Skeletal muscle satellite cell (primary cell): ENCODE data around the gene NMD3.
"Not testable (repeated sequence)": the region's sequence is repeated elsewhere in the genome, so short reads cannot be mapped to it uniquely, and the experiment has no call there.

ENCODE experiments used
- H3K27me3 ChIP-seq: 2 replicates; pipeline ENCODE4 v1.7.0; 2013; ENCODE audit warnings: low read length; ENCODE audit not compliant: control insufficient read depth, insufficient read depth
- H3K36me3 ChIP-seq: 2 replicates; pipeline ENCODE4 v1.7.0; 2013; ENCODE audit warnings: mild to moderate bottlenecking, control low read depth, low read length; ENCODE audit not compliant: insufficient read depth
- H3K4me1 ChIP-seq: 2 replicates; pipeline ENCODE4 v1.7.0; 2013; ENCODE audit warnings: low read length; ENCODE audit not compliant: control insufficient read depth, insufficient read depth
- H3K4me2 ChIP-seq: 2 replicates; pipeline ENCODE4 v1.7.0; 2013; ENCODE audit warnings: mild to moderate bottlenecking, low read length
- H3K4me3 ChIP-seq: 2 replicates; pipeline ENCODE4 v1.7.0; 2013; ENCODE audit warnings: low read length
- H3K9ac ChIP-seq: 2 replicates; pipeline ENCODE4 v1.7.0; 2013; ENCODE audit warnings: mild to moderate bottlenecking, low read depth, low read length, moderate library complexity
- H3K9me3 ChIP-seq: replicated peaks from 2 replicates; pipeline ENCODE4 v1.7.0; 2013; ENCODE audit warnings: mild to moderate bottlenecking, control low read depth, low read length

The NMD3 gene

DNA sequence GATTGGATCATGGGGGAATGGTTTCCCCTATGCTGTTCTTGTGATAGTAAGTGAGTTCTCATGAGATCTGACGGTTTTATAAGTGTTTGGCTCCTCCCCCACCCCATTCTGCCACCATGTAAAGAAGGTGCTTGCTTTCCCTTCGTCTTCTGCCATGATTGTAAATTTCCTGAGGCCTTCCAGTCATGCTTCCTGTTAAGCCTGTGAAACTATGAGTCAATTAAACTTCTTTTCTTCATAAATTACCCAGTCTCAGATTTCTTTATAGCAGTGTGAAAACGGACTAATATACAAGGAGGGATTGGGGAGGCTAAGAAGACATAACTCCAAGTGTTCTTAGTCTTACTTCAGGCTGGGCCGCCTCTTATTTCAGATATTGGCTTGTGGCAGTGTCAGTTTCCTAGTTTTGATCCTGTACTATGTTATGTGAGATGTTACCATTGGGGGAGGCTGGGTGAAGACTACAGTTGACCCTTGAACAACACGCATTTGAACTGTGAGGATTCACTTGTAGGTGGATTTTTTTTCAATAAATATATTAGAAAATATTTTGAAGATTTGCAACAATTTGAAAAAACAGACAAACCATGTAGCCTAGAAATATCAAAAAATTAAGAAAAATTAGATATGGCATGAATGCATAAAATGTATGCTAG is 44.9 kb downstream of the NMD3 start:
- peaks cover 1% of the 10 kb centered on the region for H3K9me3 ChIP-seq
- no peak overlapping the region for H3K4me2 ChIP-seq
- no peak overlapping the region for H3K4me3 ChIP-seq
- H3K27me3 ChIP-seq, result no peaks in the 10 kb centered on the region
- H3K9ac ChIP-seq, result peak overlapping the region; percentile 17
- H3K4me1 ChIP-seq, result peaks cover 25% of the 10 kb centered on the region
- no peaks in the 10 kb centered on the region for H3K36me3 ChIP-seq

DNA sequence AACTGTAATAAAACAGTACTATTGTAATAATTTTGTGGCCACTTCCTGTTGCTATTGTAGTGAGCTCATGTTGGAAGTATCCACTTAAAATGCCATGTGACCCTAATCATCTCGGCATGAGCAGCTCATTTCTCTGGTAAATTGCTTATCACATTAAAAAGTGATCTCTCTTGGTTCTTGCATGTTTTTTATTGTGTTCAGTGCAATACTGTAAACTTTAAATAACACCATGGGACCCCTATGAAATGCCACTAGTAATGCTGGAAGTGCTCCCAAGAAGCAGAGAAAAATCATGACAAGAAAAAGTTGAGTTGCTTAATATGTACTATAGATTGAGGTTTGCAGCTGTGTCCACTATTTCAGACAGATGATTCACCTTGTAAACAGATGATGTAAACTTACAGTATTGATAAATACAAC is 45.6 kb downstream of the NMD3 start:
- Histone ChIP-seq H3K4me3 (no peak overlapping the region), H3K27me3 (no peaks in the 10 kb centered on the region), H3K9ac (peak overlapping the region; percentile 39), H3K4me2 (peak overlapping the region; percentile 75), H3K36me3 (no peaks in the 10 kb centered on the region), H3K9me3 (no peaks in the 10 kb centered on the region), H3K4me1 (peaks cover 25% of the 10 kb centered on the region)

DNA sequence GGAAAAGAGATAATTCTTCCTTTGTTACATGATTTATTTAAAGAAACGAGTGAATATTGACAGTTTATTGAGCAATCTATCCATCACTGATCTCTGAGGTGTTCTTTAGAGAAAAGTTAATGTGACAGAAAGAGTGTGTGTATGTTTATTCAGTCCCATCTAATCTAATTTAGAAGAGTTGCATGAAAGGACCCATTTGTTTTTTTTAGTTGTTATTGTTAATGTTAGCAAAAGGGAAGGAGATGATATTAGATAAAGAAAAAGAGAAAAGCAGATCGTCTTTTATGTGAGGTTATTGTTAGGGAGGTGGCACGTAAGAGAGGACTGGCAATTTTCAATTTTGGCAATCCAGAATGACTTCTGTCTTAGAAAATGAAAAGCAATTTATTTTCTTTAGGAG is 46.5 kb downstream of the NMD3 start:
- Histone ChIP-seq H3K4me2 (no peak overlapping the region), H3K9me3 (no peaks in the 10 kb centered on the region), H3K36me3 (no peaks in the 10 kb centered on the region), H3K4me3 (no peak overlapping the region), H3K27me3 (no peaks in the 10 kb centered on the region), H3K4me1 (peaks cover 25% of the 10 kb centered on the region), H3K9ac (no peak overlapping the region)

GRCh38 chr3:161268601-161269000 is 47.5 kb downstream of the NMD3 start:
- no peak overlapping the region for H3K4me3 ChIP-seq
- no peak overlapping the region for H3K4me2 ChIP-seq
- no peaks in the 10 kb centered on the region for H3K36me3 ChIP-seq
- peaks cover 18% of the 10 kb centered on the region for H3K4me1 ChIP-seq
- no peaks in the 10 kb centered on the region for H3K27me3 ChIP-seq
- H3K9me3 ChIP-seq, result no peaks in the 10 kb centered on the region
- H3K9ac ChIP-seq, result no peak overlapping the region

DNA sequence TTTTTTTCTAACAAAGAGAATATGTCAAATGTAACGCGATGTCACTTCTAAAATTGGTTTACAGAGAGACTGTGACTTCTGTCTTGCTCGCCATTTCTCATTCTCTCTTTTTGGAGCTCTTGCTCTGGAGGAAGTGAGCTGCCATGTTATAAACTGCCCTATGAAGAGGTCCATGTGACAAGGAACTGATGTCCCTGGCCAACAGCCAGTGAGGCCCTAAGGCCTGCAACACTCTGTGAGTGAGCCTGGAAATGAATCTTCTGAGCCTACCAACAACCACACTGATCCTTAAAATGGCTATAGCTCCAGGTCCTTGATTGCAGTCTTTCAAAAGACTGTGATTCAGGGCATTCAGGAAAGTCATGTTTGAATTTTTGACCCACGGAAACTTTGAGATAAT is 49.9 kb downstream of the NMD3 start:
- no peaks in the 10 kb centered on the region for H3K9me3 ChIP-seq
- no peak overlapping the region for H3K4me2 ChIP-seq
- no peak overlapping the region for H3K4me3 ChIP-seq
- peaks cover 8% of the 10 kb centered on the region for H3K4me1 ChIP-seq
- no peaks in the 10 kb centered on the region for H3K27me3 ChIP-seq
- H3K36me3 ChIP-seq, result no peaks in the 10 kb centered on the region
- H3K9ac ChIP-seq, result no peak overlapping the region

- no peak overlapping the region for H3K4me3 ChIP-seq
- no peaks in the 10 kb centered on the region for H3K9me3 ChIP-seq
- H3K4me1 ChIP-seq, result peaks cover 3% of the 10 kb centered on the region
- H3K36me3 ChIP-seq, result no peaks in the 10 kb centered on the region
- no peak overlapping the region for H3K9ac ChIP-seq
- H3K27me3 ChIP-seq, result no peaks in the 10 kb centered on the region
- no peak overlapping the region for H3K4me2 ChIP-seq
These were observed 50.5 kb downstream of the NMD3 start for GRCh38 chr3:161271646-161272045.

DNA sequence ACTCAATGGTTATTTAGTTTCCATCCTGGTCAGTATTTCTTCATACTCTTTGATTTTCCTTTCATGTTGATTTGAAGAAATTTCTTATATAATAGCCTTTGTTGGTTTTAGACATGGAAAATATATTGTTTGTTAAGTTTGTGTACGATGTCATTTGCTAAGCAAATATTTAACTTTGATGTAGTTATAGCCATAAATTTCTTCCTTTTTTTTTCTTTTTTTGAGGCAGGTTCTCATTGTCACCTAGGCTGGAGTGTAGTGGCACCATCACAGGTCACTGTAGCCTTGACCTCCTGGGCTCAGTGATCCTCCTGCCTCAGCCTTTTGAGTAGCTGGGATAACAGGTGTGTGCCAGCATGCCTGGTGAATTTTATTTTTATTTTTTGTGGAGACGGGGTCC is 51.4 kb downstream of the NMD3 start:
- no peaks in the 10 kb centered on the region for H3K27me3 ChIP-seq
- no peak overlapping the region for H3K4me3 ChIP-seq
- H3K9ac ChIP-seq, result no peak overlapping the region
- no peaks in the 10 kb centered on the region for H3K4me1 ChIP-seq
- H3K36me3 ChIP-seq, result no peaks in the 10 kb centered on the region
- H3K9me3 ChIP-seq, result no peaks in the 10 kb centered on the region
- no peak overlapping the region for H3K4me2 ChIP-seq

DNA sequence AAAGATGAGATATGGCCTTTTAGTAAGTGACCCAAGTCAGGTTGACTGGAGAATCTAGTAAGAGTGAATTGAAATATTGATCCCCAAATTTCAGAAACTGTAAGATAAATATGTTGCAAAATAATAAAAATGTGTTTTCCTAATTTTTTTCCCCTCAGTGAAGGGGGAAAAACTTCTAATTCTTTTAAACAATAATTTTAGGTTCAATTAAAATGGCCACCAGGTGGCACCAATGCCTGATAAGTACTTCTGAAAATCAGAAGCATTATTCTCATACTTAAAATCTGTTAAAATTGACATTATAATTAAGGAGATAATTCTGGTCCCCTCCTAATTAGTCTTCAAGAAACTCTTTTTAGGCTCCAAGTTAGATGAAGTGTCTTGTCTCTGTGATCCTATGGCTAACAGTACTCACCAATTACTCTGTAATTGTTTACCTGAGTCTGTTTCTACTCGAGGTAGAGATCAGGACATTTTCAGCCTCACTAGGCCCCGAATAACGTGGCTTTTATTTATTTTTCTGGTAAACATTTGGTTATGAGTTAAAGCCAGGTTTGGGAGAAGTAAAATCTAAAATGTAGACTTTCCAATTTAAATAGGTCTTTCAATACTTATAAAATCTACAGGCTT is 52.6 kb downstream of the NMD3 start:
- H3K4me2 ChIP-seq, result no peak overlapping the region
- H3K4me1 ChIP-seq, result no peaks in the 10 kb centered on the region

GRCh38 chr3:161274691-161275298 is 53.7 kb downstream of the NMD3 start:
- no peaks in the 10 kb centered on the region for H3K36me3 ChIP-seq
- H3K9ac ChIP-seq, result no peak overlapping the region
- H3K27me3 ChIP-seq, result no peaks in the 10 kb centered on the region
- no peak overlapping the region for H3K4me3 ChIP-seq
- H3K4me2 ChIP-seq, result no peak overlapping the region
- H3K4me1 ChIP-seq, result no peaks in the 10 kb centered on the region
- H3K9me3 ChIP-seq, result no peaks in the 10 kb centered on the region

More for the DNA sequence above, 52.6 kb downstream of the NMD3 start:
- H3K9ac ChIP-seq, result no peak overlapping the region
- no peaks in the 10 kb centered on the region for H3K36me3 ChIP-seq
- no peak overlapping the region for H3K4me3 ChIP-seq
- H3K27me3 ChIP-seq, result no peaks in the 10 kb centered on the region
- no peaks in the 10 kb centered on the region for H3K9me3 ChIP-seq

DNA sequence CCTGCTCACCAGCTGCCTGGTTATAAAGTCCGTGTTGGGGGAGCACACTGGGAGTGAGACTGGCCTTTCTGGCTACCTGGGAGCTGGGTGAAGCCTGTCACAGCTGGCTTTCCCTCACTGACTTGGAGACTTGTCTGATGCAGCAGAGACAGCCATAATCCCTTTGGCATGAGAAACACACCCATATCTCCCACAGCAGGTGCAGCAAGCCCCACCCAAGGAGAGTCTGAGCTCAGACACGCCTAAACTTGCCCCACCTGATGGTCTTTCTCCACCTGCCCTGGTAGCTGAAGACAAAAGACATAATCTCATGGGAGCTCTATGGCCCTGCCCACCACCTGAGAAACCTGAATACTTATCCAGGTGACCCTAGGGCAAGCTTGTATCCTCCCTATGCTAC is 54.8 kb downstream of the NMD3 start:
- Histone ChIP-seq H3K36me3 (no peaks in the 10 kb centered on the region), H3K4me3 (no peak overlapping the region), H3K9me3 (no peaks in the 10 kb centered on the region), H3K27me3 (no peaks in the 10 kb centered on the region), H3K4me1 (no peaks in the 10 kb centered on the region), H3K9ac (no peak overlapping the region), H3K4me2 (no peak overlapping the region)

DNA sequence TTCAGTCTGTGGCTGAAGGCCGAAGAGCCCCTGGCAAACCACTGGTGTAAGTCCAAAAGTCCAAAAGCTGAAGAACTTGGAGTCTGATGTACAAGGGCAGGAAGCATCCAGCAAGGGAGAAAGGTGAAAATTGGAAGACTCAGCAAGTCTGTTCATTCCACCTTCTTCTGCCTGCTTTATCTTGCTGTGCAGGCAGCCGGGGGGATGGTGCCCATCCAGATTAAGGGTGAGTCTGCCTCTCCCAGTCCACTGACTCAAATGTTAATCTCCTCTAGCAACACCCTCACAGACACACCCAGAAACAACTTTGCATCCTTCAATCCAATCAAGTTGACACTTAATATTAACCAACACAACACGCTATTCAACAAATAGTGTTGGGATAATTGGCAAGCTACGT is 61.3 kb downstream of the NMD3 start:
- not testable (repeated sequence) for H3K9ac ChIP-seq

DNA sequence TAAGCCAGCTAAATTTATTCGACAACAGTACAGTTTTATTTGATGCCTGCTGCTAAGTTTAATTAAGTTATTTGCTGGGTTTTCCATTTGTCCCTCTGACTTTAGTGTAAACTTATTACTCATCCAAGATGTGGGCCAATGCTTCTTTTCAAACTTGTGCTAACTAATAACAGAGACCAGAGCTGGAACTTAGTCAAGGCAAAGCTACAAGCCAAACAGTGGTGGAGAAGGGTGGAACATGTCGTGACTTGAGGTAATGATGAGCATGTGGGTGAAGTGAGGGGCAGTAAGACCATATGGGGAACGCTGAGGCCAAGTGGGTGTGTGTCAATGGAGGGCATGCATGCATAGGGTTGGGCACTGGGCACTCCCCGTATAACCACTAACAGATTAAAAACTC is 63.9 kb downstream of the NMD3 start:
- no peaks in the 10 kb centered on the region for H3K9me3 ChIP-seq
- H3K9ac ChIP-seq, result no peak overlapping the region
- no peaks in the 10 kb centered on the region for H3K4me1 ChIP-seq
- no peak overlapping the region for H3K4me2 ChIP-seq
- no peak overlapping the region for H3K4me3 ChIP-seq
- H3K27me3 ChIP-seq, result no peaks in the 10 kb centered on the region
- H3K36me3 ChIP-seq, result no peaks in the 10 kb centered on the region

More for the DNA sequence above, 61.3 kb downstream of the NMD3 start:
- H3K9me3 ChIP-seq, H3K36me3 ChIP-seq, H3K4me3 ChIP-seq, H3K4me2 ChIP-seq, H3K4me1 ChIP-seq, H3K27me3 ChIP-seq: not testable (repeated sequence)
